SK-N-SH treated with all-trans-retinoic acid at 6 μM for 48 hours (cell line): ENCODE results near the gene CYP19A1.

Source experiments
- ATAC-seq: fragments of 200-7000 bp; cut with Tn5 transposase; 3 replicates; pipeline ENCODE4 v1.9.1; 2020; ENCODE audit warnings: mild to moderate bottlenecking, moderate library complexity
- ARNTL ChIP-seq: fragments of 450-650 bp; formaldehyde crosslinking; IDR thresholded peaks from 2 replicates; pipeline ENCODE4 v1.5.0; 2020; ENCODE audit warnings: low read depth, mild to moderate bottlenecking, moderate library complexity, borderline replicate concordance
- BACH2 ChIP-seq: fragments of 250-450 bp; sonication (Bioruptor Pico); IDR thresholded peaks from 2 replicates; pipeline ENCODE4 v1.9.0; 2021; ENCODE audit warnings: mild to moderate bottlenecking, borderline replicate concordance
- CSDC2 ChIP-seq: fragments of 250-450 bp; sonication (Bioruptor Pico); IDR thresholded peaks from 2 replicates; pipeline ENCODE4 v1.5.0; 2020; ENCODE audit warnings: mild to moderate bottlenecking, moderate library complexity
- ESRRG ChIP-seq: fragments of 250-450 bp; sonication (Bioruptor Pico); IDR thresholded peaks from 2 replicates; pipeline ENCODE4 v1.6.1; 2021; ENCODE audit warnings: mild to moderate bottlenecking
- GLIS3 ChIP-seq: fragments of 250-450 bp; sonication (Bioruptor Pico); IDR thresholded peaks from 2 replicates; pipeline ENCODE4 v1.5.0; 2020; ENCODE audit warnings: mild to moderate bottlenecking, moderate library complexity
- ISL1 ChIP-seq: fragments of 250-450 bp; sonication (Bioruptor Pico); IDR thresholded peaks from 2 replicates; pipeline ENCODE4 v2.1.2; 2022; ENCODE audit warnings: mild to moderate bottlenecking, moderate library complexity
- OSR1 ChIP-seq: fragments of 250-450 bp; sonication (Bioruptor Pico); IDR thresholded peaks from 2 replicates; pipeline ENCODE4 v1.8.0; 2022; ENCODE audit warnings: moderate library complexity, mild to moderate bottlenecking, inconsistent platforms
- PPARA ChIP-seq: fragments of 250-450 bp; sonication (Bioruptor Pico); IDR thresholded peaks from 2 replicates; pipeline ENCODE4 v1.5.0; 2020; ENCODE audit warnings: mild to moderate bottlenecking, borderline replicate concordance
- RARB ChIP-seq: fragments of 250-450 bp; sonication (Bioruptor Pico); IDR thresholded peaks from 2 replicates; pipeline ENCODE4 v1.8.0; 2021; ENCODE audit warnings: mild to moderate bottlenecking, moderate library complexity
- SNAI2 ChIP-seq: fragments of 250-450 bp; sonication (Bioruptor Pico); IDR thresholded peaks from 2 replicates; pipeline ENCODE4 v1.5.0; 2020; ENCODE audit warnings: mild to moderate bottlenecking, moderate library complexity
- TCF4 ChIP-seq: fragments of 250-450 bp; sonication (Bioruptor Pico); IDR thresholded peaks from 2 replicates; pipeline ENCODE4 v1.8.0; 2021; ENCODE audit warnings: mild to moderate bottlenecking, moderate library complexity, borderline replicate concordance
- TOX ChIP-seq: fragments of 250-450 bp; sonication (Bioruptor Pico); IDR thresholded peaks from 2 replicates; pipeline ENCODE4 v1.8.0; 2021; ENCODE audit warnings: mild to moderate bottlenecking, moderate library complexity, borderline replicate concordance
- ZC3H10 ChIP-seq: fragments of 250-450 bp; sonication (Bioruptor Pico); IDR thresholded peaks from 2 replicates; pipeline ENCODE4 v1.5.1; 2021; ENCODE audit warnings: mild to moderate bottlenecking, moderate library complexity
- ZFP30 ChIP-seq: fragments of 450-650 bp; formaldehyde crosslinking; IDR thresholded peaks from 2 replicates; pipeline ENCODE4 v1.5.0; 2022; ENCODE audit warnings: mild to moderate bottlenecking, moderate library complexity
- ZNF565 ChIP-seq: fragments of 450-650 bp; formaldehyde crosslinking; conservative IDR thresholded peaks from 2 replicates; pipeline ENCODE4 v1.5.0; 2020; ENCODE audit warnings: low read depth, mild to moderate bottlenecking, moderate library complexity
- ZNF70 ChIP-seq: fragments of 450-650 bp; formaldehyde crosslinking; IDR thresholded peaks from 2 replicates; pipeline ENCODE4 v1.5.0; 2020; ENCODE audit warnings: mild to moderate bottlenecking, moderate library complexity
- ZNF8 ChIP-seq: fragments of 450-650 bp; formaldehyde crosslinking; IDR thresholded peaks from 2 replicates; pipeline ENCODE4 v1.5.0; 2020; ENCODE audit warnings: mild to moderate bottlenecking, moderate library complexity
- TF ChIP-seq, protein P1 (sequence below): fragments of 250-450 bp; sonication (Bioruptor Pico); IDR thresholded peaks from 2 replicates; pipeline ENCODE4 v1.5.1; 2021; ENCODE audit warnings: mild to moderate bottlenecking, moderate library complexity
- TF ChIP-seq, protein P2 (sequence below): fragments of 250-450 bp; sonication (Bioruptor Pico); IDR thresholded peaks from 2 replicates; pipeline ENCODE4 v1.5.1; 2020; ENCODE audit warnings: low read depth, mild to moderate bottlenecking, moderate library complexity
- TF ChIP-seq, protein P3 (sequence below): fragments of 250-450 bp; sonication (Bioruptor Pico); IDR thresholded peaks from 2 replicates; pipeline ENCODE4 v1.5.0; 2020; ENCODE audit warnings: mild to moderate bottlenecking, moderate library complexity
- TF ChIP-seq, protein P4 (sequence below): fragments of 250-450 bp; sonication (Bioruptor Pico); IDR thresholded peaks from 2 replicates; pipeline ENCODE4 v1.8.0; 2021; ENCODE audit warnings: low read depth, mild to moderate bottlenecking, moderate library complexity, borderline replicate concordance

Gene CYP19A1

DNA sequence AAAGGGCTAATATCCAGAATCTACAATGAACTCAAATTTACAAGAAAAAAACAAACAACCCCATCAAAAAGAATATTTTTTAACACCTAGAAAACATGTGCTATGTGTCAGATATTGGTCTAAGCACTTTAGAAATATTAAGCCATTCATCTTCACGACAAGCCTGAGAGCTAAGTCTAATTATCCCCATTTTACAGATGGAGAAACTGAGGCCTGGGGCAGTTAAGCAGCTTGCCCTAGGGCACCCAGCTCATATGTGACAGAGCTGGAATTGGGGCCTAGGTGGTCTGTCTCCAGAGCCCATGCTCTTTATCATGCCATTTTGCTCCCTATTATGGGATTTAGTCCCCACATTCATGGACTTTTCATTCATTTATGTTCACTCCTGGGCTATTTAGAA is 92.8 kb downstream of the CYP19A1 start:
- TF ChIP-seq ESRRG (CRISPR knock-in tag), result no peak
- no peak for ATAC-seq

DNA sequence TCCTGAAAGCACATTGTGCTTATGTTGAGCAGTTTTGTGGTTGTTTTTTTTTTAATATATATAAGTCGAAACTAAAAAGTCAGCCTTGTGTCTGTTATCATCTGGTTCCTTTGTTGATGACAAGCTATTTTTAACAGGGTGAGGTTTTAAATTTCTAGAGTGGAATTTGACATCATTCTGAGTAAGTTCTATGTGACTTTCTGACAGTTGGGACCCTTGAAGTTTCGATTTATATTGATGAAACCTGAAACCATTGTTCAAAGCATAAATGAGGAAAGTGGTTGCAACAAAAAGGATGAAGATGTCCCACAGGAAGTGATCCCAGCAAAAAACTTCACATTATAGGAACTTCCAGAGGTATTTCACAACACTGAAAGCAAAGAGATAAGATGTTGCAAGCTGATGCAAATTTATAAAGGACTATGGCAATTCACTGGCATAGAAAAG is 94.0 kb downstream of the CYP19A1 start:
- no peak for TF ChIP-seq BACH2 (CRISPR knock-in tag)
- no peak for TF ChIP-seq SNAI2 (CRISPR knock-in tag)
- TF ChIP-seq TOX (CRISPR knock-in tag), result no peak
- no peak for TF ChIP-seq TCF4 (CRISPR knock-in tag)
- TF ChIP-seq ZNF565 (CRISPR knock-in tag), result no peak
- TF ChIP-seq GLIS3, result no peak
- TF ChIP-seq ARNTL (CRISPR knock-in tag), result no peak
- TF ChIP-seq, protein P1, sequence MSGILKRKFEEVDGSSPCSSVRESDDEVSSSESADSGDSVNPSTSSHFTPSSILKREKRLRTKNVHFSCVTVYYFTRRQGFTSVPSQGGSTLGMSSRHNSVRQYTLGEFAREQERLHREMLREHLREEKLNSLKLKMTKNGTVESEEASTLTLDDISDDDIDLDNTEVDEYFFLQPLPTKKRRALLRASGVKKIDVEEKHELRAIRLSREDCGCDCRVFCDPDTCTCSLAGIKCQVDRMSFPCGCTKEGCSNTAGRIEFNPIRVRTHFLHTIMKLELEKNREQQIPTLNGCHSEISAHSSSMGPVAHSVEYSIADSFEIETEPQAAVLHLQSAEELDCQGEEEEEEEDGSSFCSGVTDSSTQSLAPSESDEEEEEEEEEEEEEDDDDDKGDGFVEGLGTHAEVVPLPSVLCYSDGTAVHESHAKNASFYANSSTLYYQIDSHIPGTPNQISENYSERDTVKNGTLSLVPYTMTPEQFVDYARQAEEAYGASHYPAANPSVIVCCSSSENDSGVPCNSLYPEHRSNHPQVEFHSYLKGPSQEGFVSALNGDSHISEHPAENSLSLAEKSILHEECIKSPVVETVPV, result no peak
- no peak for TF ChIP-seq ISL1 (CRISPR knock-in tag)
- TF ChIP-seq CSDC2 (CRISPR knock-in tag), result no peak
- TF ChIP-seq ZC3H10 (CRISPR knock-in tag), result no peak
- no peak for TF ChIP-seq ZFP30
- TF ChIP-seq ESRRG (CRISPR knock-in tag), result no peak
- no peak for ATAC-seq

DNA sequence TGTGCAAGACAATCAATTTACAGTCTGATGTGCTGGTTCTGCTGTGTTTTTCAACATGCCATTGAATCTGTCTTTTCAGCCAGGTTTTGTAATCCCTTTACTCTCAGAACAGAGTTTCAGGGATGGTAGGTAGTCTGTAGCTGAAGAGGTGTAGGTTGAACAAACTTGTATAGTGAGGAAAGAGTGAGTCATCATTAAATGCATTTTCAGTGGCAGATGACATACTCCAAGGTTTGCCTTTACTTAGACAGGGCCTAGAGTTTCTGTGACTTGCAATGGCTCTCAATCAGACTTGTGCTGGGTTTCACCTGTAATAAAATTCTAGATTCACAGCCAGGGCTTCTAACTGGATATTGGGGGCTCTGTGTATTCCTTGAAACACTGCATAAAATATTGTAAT is 94.6 kb downstream of the CYP19A1 start:
- no peak for TF ChIP-seq ZNF8 (CRISPR knock-in tag)
- no peak for TF ChIP-seq SNAI2 (CRISPR knock-in tag)
- TF ChIP-seq CSDC2 (CRISPR knock-in tag), result no peak
- no peak for TF ChIP-seq PPARA (CRISPR knock-in tag)
- no peak for TF ChIP-seq OSR1
- TF ChIP-seq TOX (CRISPR knock-in tag), result no peak
- TF ChIP-seq, protein P2, sequence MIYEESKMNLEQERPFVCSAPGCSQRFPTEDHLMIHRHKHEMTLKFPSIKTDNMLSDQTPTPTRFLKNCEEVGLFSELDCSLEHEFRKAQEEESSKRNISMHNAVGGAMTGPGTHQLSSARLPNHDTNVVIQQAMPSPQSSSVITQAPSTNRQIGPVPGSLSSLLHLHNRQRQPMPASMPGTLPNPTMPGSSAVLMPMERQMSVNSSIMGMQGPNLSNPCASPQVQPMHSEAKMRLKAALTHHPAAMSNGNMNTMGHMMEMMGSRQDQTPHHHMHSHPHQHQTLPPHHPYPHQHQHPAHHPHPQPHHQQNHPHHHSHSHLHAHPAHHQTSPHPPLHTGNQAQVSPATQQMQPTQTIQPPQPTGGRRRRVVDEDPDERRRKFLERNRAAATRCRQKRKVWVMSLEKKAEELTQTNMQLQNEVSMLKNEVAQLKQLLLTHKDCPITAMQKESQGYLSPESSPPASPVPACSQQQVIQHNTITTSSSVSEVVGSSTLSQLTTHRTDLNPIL (CRISPR knock-in tag), result no peak
- TF ChIP-seq, protein P1, result no peak
- TF ChIP-seq TCF4 (CRISPR knock-in tag), result no peak
- TF ChIP-seq, protein P3, sequence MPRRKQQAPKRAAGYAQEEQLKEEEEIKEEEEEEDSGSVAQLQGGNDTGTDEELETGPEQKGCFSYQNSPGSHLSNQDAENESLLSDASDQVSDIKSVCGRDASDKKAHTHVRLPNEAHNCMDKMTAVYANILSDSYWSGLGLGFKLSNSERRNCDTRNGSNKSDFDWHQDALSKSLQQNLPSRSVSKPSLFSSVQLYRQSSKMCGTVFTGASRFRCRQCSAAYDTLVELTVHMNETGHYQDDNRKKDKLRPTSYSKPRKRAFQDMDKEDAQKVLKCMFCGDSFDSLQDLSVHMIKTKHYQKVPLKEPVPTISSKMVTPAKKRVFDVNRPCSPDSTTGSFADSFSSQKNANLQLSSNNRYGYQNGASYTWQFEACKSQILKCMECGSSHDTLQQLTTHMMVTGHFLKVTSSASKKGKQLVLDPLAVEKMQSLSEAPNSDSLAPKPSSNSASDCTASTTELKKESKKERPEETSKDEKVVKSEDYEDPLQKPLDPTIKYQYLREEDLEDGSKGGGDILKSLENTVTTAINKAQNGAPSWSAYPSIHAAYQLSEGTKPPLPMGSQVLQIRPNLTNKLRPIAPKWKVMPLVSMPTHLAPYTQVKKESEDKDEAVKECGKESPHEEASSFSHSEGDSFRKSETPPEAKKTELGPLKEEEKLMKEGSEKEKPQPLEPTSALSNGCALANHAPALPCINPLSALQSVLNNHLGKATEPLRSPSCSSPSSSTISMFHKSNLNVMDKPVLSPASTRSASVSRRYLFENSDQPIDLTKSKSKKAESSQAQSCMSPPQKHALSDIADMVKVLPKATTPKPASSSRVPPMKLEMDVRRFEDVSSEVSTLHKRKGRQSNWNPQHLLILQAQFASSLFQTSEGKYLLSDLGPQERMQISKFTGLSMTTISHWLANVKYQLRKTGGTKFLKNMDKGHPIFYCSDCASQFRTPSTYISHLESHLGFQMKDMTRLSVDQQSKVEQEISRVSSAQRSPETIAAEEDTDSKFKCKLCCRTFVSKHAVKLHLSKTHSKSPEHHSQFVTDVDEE, result no peak
- TF ChIP-seq, protein P4, sequence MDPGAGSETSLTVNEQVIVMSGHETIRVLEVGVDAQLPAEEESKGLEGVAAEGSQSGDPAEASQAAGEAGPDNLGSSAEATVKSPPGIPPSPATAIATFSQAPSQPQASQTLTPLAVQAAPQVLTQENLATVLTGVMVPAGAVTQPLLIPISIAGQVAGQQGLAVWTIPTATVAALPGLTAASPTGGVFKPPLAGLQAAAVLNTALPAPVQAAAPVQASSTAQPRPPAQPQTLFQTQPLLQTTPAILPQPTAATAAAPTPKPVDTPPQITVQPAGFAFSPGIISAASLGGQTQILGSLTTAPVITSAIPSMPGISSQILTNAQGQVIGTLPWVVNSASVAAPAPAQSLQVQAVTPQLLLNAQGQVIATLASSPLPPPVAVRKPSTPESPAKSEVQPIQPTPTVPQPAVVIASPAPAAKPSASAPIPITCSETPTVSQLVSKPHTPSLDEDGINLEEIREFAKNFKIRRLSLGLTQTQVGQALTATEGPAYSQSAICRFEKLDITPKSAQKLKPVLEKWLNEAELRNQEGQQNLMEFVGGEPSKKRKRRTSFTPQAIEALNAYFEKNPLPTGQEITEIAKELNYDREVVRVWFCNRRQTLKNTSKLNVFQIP (CRISPR knock-in tag), result no peak
- TF ChIP-seq ESRRG (CRISPR knock-in tag), result no peak
- no peak for TF ChIP-seq ZNF565 (CRISPR knock-in tag)
- ATAC-seq, result no peak

DNA sequence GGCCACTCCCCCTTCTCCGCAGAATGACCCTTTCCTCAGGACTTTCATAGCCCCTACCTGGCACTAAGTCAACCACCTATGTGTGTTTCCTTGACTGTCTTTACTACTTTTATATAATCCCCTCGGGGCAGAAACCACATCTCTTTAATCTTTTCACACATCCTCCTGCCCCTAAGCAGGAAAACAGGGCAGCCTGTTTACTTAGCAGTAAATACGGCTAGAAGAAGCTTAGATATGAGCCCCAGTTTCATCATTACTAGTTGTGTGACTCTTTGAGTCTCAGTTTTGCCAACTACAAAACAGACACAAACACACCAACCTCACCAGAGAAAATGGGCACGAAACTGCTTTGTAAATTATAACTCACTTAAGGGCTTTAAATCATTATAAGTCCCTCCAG is 98.3 kb downstream of the CYP19A1 start:
- no peak for ATAC-seq
- TF ChIP-seq RARB (CRISPR knock-in tag) (no peak), ISL1 (CRISPR knock-in tag) (no peak), BACH2 (CRISPR knock-in tag) (no peak), ESRRG (CRISPR knock-in tag) (no peak), ZNF70 (no peak), PPARA (CRISPR knock-in tag) (no peak), ZNF565 (CRISPR knock-in tag) (no peak), SNAI2 (CRISPR knock-in tag) (no peak)
- TF ChIP-seq, protein P2 (CRISPR knock-in tag), result no peak
- TF ChIP-seq, protein P3, result no peak
